ENCODE data around the gene TGFA. TPM values are rescaled to one million over a fixed set of nuclear protein-coding genes. Genes with fewer than 3 reads are reported as not detected.

TGFA gene
- 1 to 10 TPM; 1.2 to 8.3 (median 4.5) TPM for total RNA-seq
- total RNA-seq (2013): 2.7 TPM
- total RNA-seq: 1.2 to 31.2 (median 3.4) reads per million in 29 experiments

DNA sequence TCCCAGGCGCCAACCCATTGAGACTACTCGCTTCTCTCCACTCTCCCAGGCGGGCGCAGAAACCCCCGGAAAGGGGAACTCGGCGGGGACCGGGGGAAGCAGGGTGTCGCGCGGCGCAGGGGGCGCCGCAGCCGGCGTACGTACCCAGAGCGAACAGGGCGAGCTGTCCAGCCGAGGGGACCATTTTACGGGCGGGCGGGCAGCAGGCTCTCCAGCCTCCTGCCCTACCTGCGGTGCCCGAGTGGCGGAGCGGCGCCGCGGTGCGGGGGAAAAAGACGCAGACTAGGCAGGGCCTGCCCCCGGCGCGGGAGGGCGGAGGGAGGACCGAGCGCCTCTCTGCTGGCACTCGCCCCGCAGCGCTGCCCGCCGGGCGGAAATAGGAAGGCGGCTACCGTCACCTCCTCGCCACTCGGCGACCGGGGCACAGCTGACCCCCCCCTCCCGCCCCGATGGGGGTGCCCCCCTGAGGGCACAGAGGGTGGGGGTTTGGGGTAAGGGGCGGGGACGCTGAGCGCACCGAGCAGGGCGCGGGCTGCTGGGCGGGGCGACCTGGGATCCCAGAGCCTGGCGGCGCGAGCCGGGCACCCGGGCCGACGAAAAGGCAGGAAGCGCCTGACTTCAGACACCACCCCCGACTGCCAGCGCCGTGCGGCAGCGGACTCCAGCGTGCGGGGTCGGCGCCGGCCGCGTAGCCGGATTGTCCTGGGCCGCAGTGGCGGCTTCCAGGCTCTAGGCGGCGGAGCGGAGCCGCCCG is at the start of gene TGFA:
Gene TGFA, minus strand, starts transcription at position 243 of the 754 bp plus-strand sequence. Its CDS starts 59 bp downstream, at position 184.
- Histone ChIP-seq H3K27me3 (replicated peaks in 1 of 2; ENCODE audit: control insufficient read depth in 2 of 2, extremely low read depth in 1 of 2, insufficient read depth in 2 of 2, low read length in 1 of 2) (peaks cover 0 to 26% of the 10 kb centered on the region in 2 experiments), H3K4me1 (ENCODE audit: control insufficient read depth in 1 of 2, extremely low read depth in 1 of 2, insufficient read depth in 2 of 2, low read length in 2 of 2) (peaks cover 12 to 28% of the 10 kb centered on the region in 2 experiments), H3K36me3 (ENCODE audit: control insufficient read depth in 2 of 2, extremely low read depth in 1 of 2, insufficient read depth in 1 of 2, low read length in 1 of 2) (no peaks in the 10 kb centered on the region), H3K4me3 (ENCODE audit: control insufficient read depth in 1 of 2, extremely low read depth in 1 of 2, low read length in 1 of 2) (peak within 1 kb of the TSS; percentile 73 to 79), H3K9me3 (no peaks in the 10 kb centered on the region), H3K27ac (ENCODE audit: low read length) (peak within 1 kb of the TSS; percentile 24)
- DNase-seq (peak; percentile 11 to 76 (median 54)), ATAC-seq (replicated peaks in 1 of 4) (peak; percentile 77 to 81 (median 78))
- Mint-ChIP-seq H3K27me3 (peaks cover 11 to 14% of the 10 kb centered on the region in 2 donors), H3K4me3 (peak within 1 kb of the TSS; percentile 85 to 95 (median 89)), H3K9me3 (no peaks in the 10 kb centered on the region), H3K27ac (peak within 1 kb of the TSS; percentile 62 to 67), H3K4me1 (peaks cover 30 to 35% (median 30%) of the 10 kb centered on the region in 3 donors), H3K36me3 (no peaks in the 10 kb centered on the region)
- ChIA-PET CTCF (interaction anchor here (0.7 to 1.2 kb wide), 2 partner anchors 250 to 361 kb away, joined by 4 read pairs; no protein-coding TSS in a partner anchor), POLR2A (no interaction called here)
- WGBS (ENCODE audit: insufficient coverage): under 1% methylated on average over 82 of the region's 88 CpGs

GRCh38 chr2:70603066-70603465 is 49.4 kb upstream of the TGFA start:
- Histone ChIP-seq H3K4me1 (ENCODE audit: control insufficient read depth in 1 of 2, extremely low read depth in 1 of 2, insufficient read depth in 2 of 2, low read length in 2 of 2) (peaks cover 0 to 6% of the 10 kb centered on the region in 2 experiments), H3K27me3 (replicated peaks in 1 of 2; ENCODE audit: control insufficient read depth in 2 of 2, extremely low read depth in 1 of 2, insufficient read depth in 2 of 2, low read length in 1 of 2) (peaks cover 0 to 3% of the 10 kb centered on the region in 2 experiments), H3K4me3 (ENCODE audit: control insufficient read depth in 1 of 2, extremely low read depth in 1 of 2, low read length in 1 of 2) (no peak overlapping the region), H3K36me3 (ENCODE audit: control insufficient read depth in 2 of 2, extremely low read depth in 1 of 2, insufficient read depth in 1 of 2, low read length in 1 of 2) (no peaks in the 10 kb centered on the region), H3K27ac (ENCODE audit: low read length) (no peak overlapping the region), H3K9me3 (no peaks in the 10 kb centered on the region)
- ChIA-PET POLR2A (no interaction called here), CTCF (no interaction called here)
- Mint-ChIP-seq H3K4me1 (peaks cover 8 to 12% (median 10%) of the 10 kb centered on the region in 3 donors), H3K9me3 (no peaks in the 10 kb centered on the region), H3K4me3 (no peak overlapping the region), H3K36me3 (no peaks in the 10 kb centered on the region), H3K27me3 (peaks cover 0 to 17% of the 10 kb centered on the region in 2 donors), H3K27ac (no peak overlapping the region)
- ATAC-seq (replicated peaks in 1 of 4): no peak
- no peak for DNase-seq

GRCh38 chr2:70598197-70598596 is 44.6 kb upstream of the TGFA start:
- POLR2A ChIA-PET: no interaction called here
- no peak overlapping the region for H3K27ac Mint-ChIP-seq

GRCh38 chr2:70596739-70597138 is 43.1 kb upstream of the TGFA start:
- CTCF ChIA-PET: no interaction called here
- DNase-seq: no peak
- Histone ChIP-seq H3K4me3 (ENCODE audit: control insufficient read depth in 1 of 2, extremely low read depth in 1 of 2, low read length in 1 of 2) (no peak overlapping the region), H3K36me3 (ENCODE audit: control insufficient read depth in 2 of 2, extremely low read depth in 1 of 2, insufficient read depth in 1 of 2, low read length in 1 of 2) (no peaks in the 10 kb centered on the region), H3K27ac (ENCODE audit: low read length) (no peak overlapping the region), H3K9me3 (no peaks in the 10 kb centered on the region), H3K4me1 (ENCODE audit: control insufficient read depth in 1 of 2, extremely low read depth in 1 of 2, insufficient read depth in 2 of 2, low read length in 2 of 2) (no peaks in the 10 kb centered on the region), H3K27me3 (replicated peaks in 1 of 2; ENCODE audit: control insufficient read depth in 2 of 2, extremely low read depth in 1 of 2, insufficient read depth in 2 of 2, low read length in 1 of 2) (peaks cover 0 to 2% of the 10 kb centered on the region in 2 experiments)
- Mint-ChIP-seq H3K4me1 (no peaks in the 10 kb centered on the region), H3K9me3 (no peaks in the 10 kb centered on the region), H3K36me3 (no peaks in the 10 kb centered on the region), H3K27me3 (peaks cover 0 to 11% of the 10 kb centered on the region in 2 donors), H3K4me3 (no peak overlapping the region), H3K27ac (no peak overlapping the region)
- 80% methylated on average over 1 of the region's 7 CpGs for WGBS (ENCODE audit: insufficient coverage)
- ATAC-seq (replicated peaks in 1 of 4): no peak
- POLR2A ChIA-PET: no interaction called here

More at GRCh38 chr2:70598197-70598596, 44.6 kb upstream of the TGFA start:
- Histone ChIP-seq H3K9me3 (no peaks in the 10 kb centered on the region), H3K27me3 (replicated peaks in 1 of 2; ENCODE audit: control insufficient read depth in 2 of 2, extremely low read depth in 1 of 2, insufficient read depth in 2 of 2, low read length in 1 of 2) (no peaks in the 10 kb centered on the region), H3K36me3 (ENCODE audit: control insufficient read depth in 2 of 2, extremely low read depth in 1 of 2, insufficient read depth in 1 of 2, low read length in 1 of 2) (no peaks in the 10 kb centered on the region), H3K4me1 (ENCODE audit: control insufficient read depth in 1 of 2, extremely low read depth in 1 of 2, insufficient read depth in 2 of 2, low read length in 2 of 2) (peaks cover 0 to under 1% of the 10 kb centered on the region in 2 experiments), H3K27ac (ENCODE audit: low read length) (no peak overlapping the region), H3K4me3 (ENCODE audit: control insufficient read depth in 1 of 2, extremely low read depth in 1 of 2, low read length in 1 of 2) (no peak overlapping the region)
- no peaks in the 10 kb centered on the region for H3K36me3 Mint-ChIP-seq
- H3K4me1 Mint-ChIP-seq: peaks cover under 1 to 4% (median 2%) of the 10 kb centered on the region in 3 donors
- no peak for ATAC-seq (replicated peaks in 1 of 4)
- H3K27me3 Mint-ChIP-seq: peaks cover 5 to 11% of the 10 kb centered on the region in 2 donors
- no peak for DNase-seq
- CTCF ChIA-PET: no interaction called here
- H3K4me3 Mint-ChIP-seq: no peak overlapping the region
- no CpG with 5 or more reads among the region's 1 CpG for WGBS (ENCODE audit: insufficient coverage)
- no peaks in the 10 kb centered on the region for H3K9me3 Mint-ChIP-seq

DNA sequence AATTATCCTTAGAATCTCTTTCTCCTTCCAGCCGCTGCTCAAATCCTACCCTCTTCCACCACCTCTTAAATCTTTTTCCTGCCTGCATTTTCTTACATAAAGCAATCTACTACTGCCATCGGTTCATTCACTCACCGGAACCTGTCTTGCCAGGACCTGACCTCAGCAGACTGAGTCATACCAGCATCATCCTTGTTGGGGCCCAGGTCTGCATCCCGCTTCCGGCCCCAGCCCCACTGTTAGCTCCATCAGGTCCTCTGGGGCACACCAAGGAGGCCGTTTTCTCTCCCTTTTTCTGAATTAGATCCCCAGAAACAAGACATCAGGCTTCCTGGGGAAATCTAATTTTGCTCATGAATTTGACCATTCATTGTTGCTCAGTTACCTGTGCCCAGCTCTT is 42.7 kb upstream of the TGFA start:
- Histone ChIP-seq H3K27me3 (replicated peaks in 1 of 2; ENCODE audit: control insufficient read depth in 2 of 2, extremely low read depth in 1 of 2, insufficient read depth in 2 of 2, low read length in 1 of 2) (peaks cover 0 to 2% of the 10 kb centered on the region in 2 experiments), H3K9me3 (no peaks in the 10 kb centered on the region), H3K4me3 (ENCODE audit: control insufficient read depth in 1 of 2, extremely low read depth in 1 of 2, low read length in 1 of 2) (no peak overlapping the region), H3K27ac (ENCODE audit: low read length) (no peak overlapping the region), H3K36me3 (ENCODE audit: control insufficient read depth in 2 of 2, extremely low read depth in 1 of 2, insufficient read depth in 1 of 2, low read length in 1 of 2) (no peaks in the 10 kb centered on the region), H3K4me1 (ENCODE audit: control insufficient read depth in 1 of 2, extremely low read depth in 1 of 2, insufficient read depth in 2 of 2, low read length in 2 of 2) (no peaks in the 10 kb centered on the region)
- no peaks in the 10 kb centered on the region for H3K4me1 Mint-ChIP-seq
- DNase-seq (no peak), ATAC-seq (replicated peaks in 1 of 4) (no peak)
- POLR2A ChIA-PET: no interaction called here
- WGBS (ENCODE audit: insufficient coverage): 73% methylated on average over 6 of the region's 6 CpGs
- H3K27me3 Mint-ChIP-seq: peaks cover 0 to 11% of the 10 kb centered on the region in 2 donors
- no peak overlapping the region for H3K4me3 Mint-ChIP-seq
- no peaks in the 10 kb centered on the region for H3K36me3 Mint-ChIP-seq
- H3K9me3 Mint-ChIP-seq: no peaks in the 10 kb centered on the region
- CTCF ChIA-PET: no interaction called here
- no peak overlapping the region for H3K27ac Mint-ChIP-seq

- CTCF ChIA-PET: interaction anchor here in 1 of 2 donors (0.6 kb wide), 1 partner anchor 82 kb away, joined by 4 read pairs; no protein-coding TSS in a partner anchor
- POLR2A ChIA-PET: no interaction called here
- Mint-ChIP-seq H3K4me1 (no peaks in the 10 kb centered on the region), H3K27me3 (peaks cover 1 to 8% of the 10 kb centered on the region in 2 donors), H3K9me3 (no peaks in the 10 kb centered on the region), H3K4me3 (no peak overlapping the region), H3K27ac (no peak overlapping the region), H3K36me3 (no peaks in the 10 kb centered on the region)
- no peaks in the 10 kb centered on the region for H3K27me3 ChIP-seq (replicated peaks in 1 of 2; ENCODE audit: control insufficient read depth in 2 of 2, extremely low read depth in 1 of 2, insufficient read depth in 2 of 2, low read length in 1 of 2)
- H3K4me3 ChIP-seq (ENCODE audit: control insufficient read depth in 1 of 2, extremely low read depth in 1 of 2, low read length in 1 of 2): no peak overlapping the region
- no peak for DNase-seq
- H3K36me3 ChIP-seq (ENCODE audit: control insufficient read depth in 2 of 2, extremely low read depth in 1 of 2, insufficient read depth in 1 of 2, low read length in 1 of 2): no peaks in the 10 kb centered on the region
- no peak overlapping the region for H3K27ac ChIP-seq (ENCODE audit: low read length)
- 94% methylated on average over 6 of the region's 7 CpGs for WGBS (ENCODE audit: insufficient coverage)
- H3K4me1 ChIP-seq (ENCODE audit: control insufficient read depth in 1 of 2, extremely low read depth in 1 of 2, insufficient read depth in 2 of 2, low read length in 2 of 2): peaks cover 0 to 2% of the 10 kb centered on the region in 2 experiments
- no peaks in the 10 kb centered on the region for H3K9me3 ChIP-seq
- no peak for ATAC-seq (replicated peaks in 1 of 4)
Measured at GRCh38 chr2:70583091-70583490, 29.5 kb upstream of the TGFA start.

Data from T-cell (primary cell).